Mesenchymal stem cell (in vitro differentiated cells and primary cell): ENCODE results near the gene MMP28.

ENCODE experiments used
- DNase-seq: peaks from one replicate; pipeline ENCODE4 v3.0.0-alpha.2; 2013
- H2AFZ ChIP-seq: one replicate; pipeline ENCODE4 v1.6.1; 2013; ENCODE audit warnings: low read depth, mild to moderate bottlenecking, control low read depth, inconsistent platforms, low read length, moderate library complexity
- H2AK5ac ChIP-seq: 2 replicates; pipeline ENCODE4 v1.6.1; 2013; ENCODE audit warnings: low read length, moderate library complexity, mild to moderate bottlenecking, inconsistent platforms; ENCODE audit not compliant: severe bottlenecking
- H2BK120ac ChIP-seq: one replicate; pipeline ENCODE4 v1.6.1; 2013; ENCODE audit warnings: low read depth, mild to moderate bottlenecking, inconsistent platforms, low read length, moderate library complexity
- H2BK12ac ChIP-seq, 2 experiments: one replicate each; pipeline ENCODE4 v1.6.1; 2013; ENCODE audit warnings: inconsistent platforms in 2 of 2, low read length in 2 of 2, mild to moderate bottlenecking in 2 of 2, moderate library complexity in 2 of 2, control low read depth in 1 of 2
- H2BK15ac ChIP-seq: one replicate; pipeline ENCODE4 v1.6.1; 2013; ENCODE audit warnings: mild to moderate bottlenecking, low read depth, inconsistent platforms; ENCODE audit not compliant: poor library complexity, severe bottlenecking
- H2BK5ac ChIP-seq: 2 replicates; pipeline ENCODE4 v1.6.1; 2013; ENCODE audit warnings: low read depth, mild to moderate bottlenecking, low read length, control low read depth, inconsistent platforms; ENCODE audit not compliant: poor library complexity, severe bottlenecking
- H3K14ac ChIP-seq, 2 experiments: one replicate each; pipeline ENCODE4 v1.6.1; 2013; ENCODE audit warnings: inconsistent platforms in 2 of 2, low read length in 2 of 2, control low read depth in 1 of 2, mild to moderate bottlenecking in 1 of 2, moderate library complexity in 1 of 2
- H3K18ac ChIP-seq, 2 experiments: one replicate each; pipeline ENCODE4 v1.6.1; 2013; ENCODE audit warnings: inconsistent platforms in 2 of 2, low read length in 2 of 2, control low read depth in 1 of 2, low read depth in 1 of 2, mild to moderate bottlenecking in 1 of 2
- H3K23ac ChIP-seq, 2 experiments: one replicate each; pipeline ENCODE4 v1.6.1; 2013; ENCODE audit warnings: inconsistent platforms in 2 of 2, low read length in 2 of 2, mild to moderate bottlenecking in 2 of 2, moderate library complexity in 2 of 2, control low read depth in 1 of 2
- H3K27ac ChIP-seq: 2 replicates; pipeline ENCODE4 v1.5.1; 2013; ENCODE audit warnings: mild to moderate bottlenecking, moderate library complexity, low read length, control low read depth, inconsistent platforms; ENCODE audit not compliant: poor library complexity, severe bottlenecking
- H3K27me3 ChIP-seq, 2 experiments: 2 replicates each; pipeline versions ENCODE4 v1.6.1 to v1.7.0; 2013; ENCODE audit warnings: low read length in 2 of 2, mild to moderate bottlenecking in 2 of 2, moderate library complexity in 2 of 2, control low read depth in 1 of 2, inconsistent platforms in 1 of 2; ENCODE audit not compliant: control insufficient read depth in 1 of 2, insufficient read depth in 1 of 2
- H3K36me3 ChIP-seq, 2 experiments: 2 replicates each; pipeline versions ENCODE4 v1.6.1 to v1.7.0; 2013; ENCODE audit warnings: low read length in 2 of 2, control low read depth in 1 of 2, inconsistent platforms in 1 of 2, low read depth in 1 of 2, mild to moderate bottlenecking in 1 of 2; ENCODE audit not compliant: insufficient read depth in 2 of 2, control insufficient read depth in 1 of 2
- H3K4ac ChIP-seq, 2 experiments: one replicate each; pipeline ENCODE4 v1.6.1; 2013; ENCODE audit warnings: inconsistent platforms in 2 of 2, low read length in 2 of 2, mild to moderate bottlenecking in 2 of 2, moderate library complexity in 2 of 2, control low read depth in 1 of 2, low read depth in 1 of 2
- H3K4me1 ChIP-seq: 2 replicates; pipeline ENCODE4 v1.6.1; 2013; ENCODE audit warnings: low read depth, low read length, control low read depth; ENCODE audit not compliant: control insufficient read depth, insufficient read depth
- H3K4me2 ChIP-seq: 2 replicates; pipeline ENCODE4 v1.6.1; 2013; ENCODE audit warnings: low read length, mild to moderate bottlenecking, inconsistent platforms; ENCODE audit not compliant: poor library complexity, severe bottlenecking
- H3K4me3 ChIP-seq, 2 experiments: 2 replicates each; pipeline versions ENCODE4 v1.5.1 to v1.7.0; 2013; ENCODE audit warnings: low read length in 2 of 2, mild to moderate bottlenecking in 2 of 2, control low read depth in 1 of 2, low read depth in 1 of 2; ENCODE audit not compliant: insufficient read depth in 1 of 2
- H3K79me1 ChIP-seq: replicated peaks from 2 replicates; pipeline ENCODE4 v1.6.1; 2013; ENCODE audit warnings: mild to moderate bottlenecking, control low read depth, low read length, inconsistent platforms; ENCODE audit not compliant: poor library complexity, severe bottlenecking
- H3K9ac ChIP-seq: 2 replicates; pipeline ENCODE4 v1.7.0; 2013; ENCODE audit warnings: mild to moderate bottlenecking, low read length, moderate library complexity
- H3K9me3 ChIP-seq: 2 replicates; pipeline ENCODE4 v1.7.0; 2013; ENCODE audit warnings: mild to moderate bottlenecking, low read length; ENCODE audit not compliant: control insufficient read depth
- H4K8ac ChIP-seq: one replicate; pipeline ENCODE4 v1.6.1; 2013; ENCODE audit warnings: inconsistent platforms, mild to moderate bottlenecking, low read length, moderate library complexity
- H4K91ac ChIP-seq: one replicate; pipeline ENCODE4 v1.6.1; 2013; ENCODE audit warnings: mild to moderate bottlenecking, low read length, inconsistent platforms
- WGBS: methylation state at CpG from one replicate; pipeline ENCODE4 v1.1.7; 2013; ENCODE audit warnings: mixed read lengths; 5-methylcytosine and 5-hydroxymethylcytosine counted together

The MMP28 gene

DNA sequence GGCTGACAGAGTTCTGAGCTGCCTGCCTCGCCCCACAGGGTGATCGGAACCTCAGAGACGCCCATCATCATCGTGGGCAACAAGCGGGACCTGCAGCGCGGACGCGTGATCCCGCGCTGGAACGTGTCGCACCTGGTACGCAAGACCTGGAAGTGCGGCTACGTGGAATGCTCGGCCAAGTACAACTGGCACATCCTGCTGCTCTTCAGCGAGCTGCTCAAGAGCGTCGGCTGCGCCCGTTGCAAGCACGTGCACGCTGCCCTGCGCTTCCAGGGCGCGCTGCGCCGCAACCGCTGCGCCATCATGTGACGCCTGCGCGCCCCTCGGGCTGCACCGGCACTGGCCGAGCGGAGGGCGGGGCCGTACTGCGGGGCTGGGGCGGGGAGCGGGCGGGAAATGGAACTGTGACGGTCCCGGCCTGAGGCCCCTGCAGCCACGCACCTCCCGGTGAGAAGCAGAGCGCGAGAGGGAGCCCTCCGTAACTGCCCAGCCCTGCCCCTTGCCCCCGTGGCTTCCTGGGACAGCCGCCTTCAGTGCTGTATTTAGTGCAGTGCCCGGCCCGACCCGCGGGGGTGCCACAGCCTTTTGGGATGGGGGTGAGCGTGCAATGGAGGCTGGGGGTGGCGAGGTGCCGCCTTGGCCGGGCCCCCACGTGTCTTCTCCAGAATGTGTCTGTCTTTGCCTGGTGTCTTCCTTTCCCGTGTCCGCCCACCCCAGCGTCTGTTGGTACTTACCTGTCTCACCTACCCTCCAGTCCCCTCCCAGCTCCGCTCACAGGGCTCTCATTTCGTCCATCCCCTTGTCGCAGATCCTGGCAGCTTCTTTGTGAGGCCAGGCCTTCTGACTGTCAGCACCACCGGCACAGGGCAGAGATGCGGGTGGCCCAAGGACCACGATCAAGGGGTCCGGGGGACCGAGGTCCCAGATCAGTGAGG, 54.2 kb downstream of the MMP28 start:
- no peak overlapping the region for H2AFZ ChIP-seq
- no peak overlapping the region for H3K4me2 ChIP-seq
- peaks cover 5% of the 10 kb centered on the region for H3K4me1 ChIP-seq
- H4K8ac ChIP-seq, result no peak overlapping the region
- H2BK12ac ChIP-seq, result no peak overlapping the region
- H3K27me3 ChIP-seq, result peaks cover 68 to 85% of the 10 kb centered on the region in 2 experiments
- H2AK5ac ChIP-seq, result no peak overlapping the region
- no peak overlapping the region for H2BK120ac ChIP-seq
- no peak overlapping the region for H3K4ac ChIP-seq
- no peaks in the 10 kb centered on the region for H3K79me1 ChIP-seq
- no peak overlapping the region for H3K27ac ChIP-seq
- H3K18ac ChIP-seq, result no peak overlapping the region
- peak overlapping the region; percentile 24 to 33 for H3K4me3 ChIP-seq
- H3K9me3 ChIP-seq, result no peaks in the 10 kb centered on the region
- H2BK15ac ChIP-seq, result no peak overlapping the region
- no peak overlapping the region for H3K9ac ChIP-seq
- peak overlapping the region in 1 of 2 experiments; percentile 11 for H3K14ac ChIP-seq
- no peak overlapping the region for H4K91ac ChIP-seq
- peak overlapping the region in 1 of 2 experiments; percentile 84 for H3K23ac ChIP-seq
- 45% methylated on average over 66 of the region's 73 CpGs for WGBS
- DNase-seq, result no peak
- H2BK5ac ChIP-seq, result no peak overlapping the region
- no peaks in the 10 kb centered on the region for H3K36me3 ChIP-seq

DNA sequence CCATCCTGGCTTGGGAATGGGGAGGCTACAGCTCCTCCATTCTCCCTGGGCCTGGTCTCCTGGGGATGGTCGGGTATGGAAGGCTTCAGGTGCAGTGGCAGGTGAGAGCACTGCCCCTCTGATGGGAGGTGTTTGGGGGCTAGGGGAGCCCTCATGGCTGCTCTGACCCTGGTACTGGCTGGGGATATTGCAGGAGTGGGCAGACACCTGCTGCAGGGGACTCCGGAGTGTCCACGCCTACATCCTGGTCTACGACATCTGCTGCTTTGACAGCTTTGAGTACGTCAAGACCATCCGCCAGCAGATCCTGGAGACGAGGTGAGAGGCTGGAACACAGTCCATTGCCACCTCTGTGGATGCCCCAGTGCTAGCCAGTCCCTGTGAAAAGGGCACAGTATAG, 55.2 kb downstream of the MMP28 start:
- peaks cover 5% of the 10 kb centered on the region for H3K4me1 ChIP-seq
- no peak overlapping the region for H3K18ac ChIP-seq
- H4K8ac ChIP-seq, result no peak overlapping the region
- H4K91ac ChIP-seq, result no peak overlapping the region
- no peak for DNase-seq
- no peaks in the 10 kb centered on the region for H3K36me3 ChIP-seq
- no peak overlapping the region for H2BK120ac ChIP-seq
- no peak overlapping the region for H3K14ac ChIP-seq
- H3K4me2 ChIP-seq, result no peak overlapping the region
- H3K27me3 ChIP-seq, result peaks cover 60 to 76% of the 10 kb centered on the region in 2 experiments
- H2AK5ac ChIP-seq, result no peak overlapping the region
- no peak overlapping the region for H3K9ac ChIP-seq
- no peak overlapping the region for H3K4ac ChIP-seq
- H2BK5ac ChIP-seq, result no peak overlapping the region
- WGBS, result 85% methylated on average over 7 of the region's 7 CpGs
- H3K9me3 ChIP-seq, result no peaks in the 10 kb centered on the region
- no peak overlapping the region for H3K4me3 ChIP-seq
- no peaks in the 10 kb centered on the region for H3K79me1 ChIP-seq
- H2BK12ac ChIP-seq, result no peak overlapping the region
- H3K23ac ChIP-seq, result no peak overlapping the region
- no peak overlapping the region for H3K27ac ChIP-seq
- no peak overlapping the region for H2BK15ac ChIP-seq
- H2AFZ ChIP-seq, result no peak overlapping the region

- Histone ChIP-seq H4K91ac (no peak overlapping the region), H3K4me2 (no peak overlapping the region), H3K18ac (no peak overlapping the region), H3K9ac (no peak overlapping the region), H3K23ac (no peak overlapping the region), H3K36me3 (peaks cover 0 to 2% of the 10 kb centered on the region in 2 experiments), H2AK5ac (no peak overlapping the region), H3K27me3 (peaks cover 51 to 71% of the 10 kb centered on the region in 2 experiments), H3K4ac (no peak overlapping the region), H2BK120ac (no peak overlapping the region), H2BK12ac (no peak overlapping the region), H3K9me3 (no peaks in the 10 kb centered on the region), H3K4me1 (peaks cover 7% of the 10 kb centered on the region), H2AFZ (no peak overlapping the region), H2BK15ac (no peak overlapping the region), H3K27ac (no peak overlapping the region), H3K14ac (no peak overlapping the region), H3K79me1 (no peaks in the 10 kb centered on the region), H2BK5ac (no peak overlapping the region), H4K8ac (no peak overlapping the region), H3K4me3 (no peak overlapping the region)
- no peak for DNase-seq
- 90% methylated on average over 2 of the region's 5 CpGs for whole genome bisulfite sequencing
Measured at GRCh38 chr17:35738519-35739133, 56.8 kb downstream of the MMP28 start.

- H3K9me3 ChIP-seq, result no peaks in the 10 kb centered on the region
- H3K79me1 ChIP-seq, result peaks cover under 1% of the 10 kb centered on the region
- peaks cover 28 to 66% of the 10 kb centered on the region in 2 experiments for H3K27me3 ChIP-seq
- no peak overlapping the region for H3K9ac ChIP-seq
- no peak overlapping the region for H2BK5ac ChIP-seq
- H4K8ac ChIP-seq, result no peak overlapping the region
- H3K4me1 ChIP-seq, result peaks cover 14% of the 10 kb centered on the region
- H3K23ac ChIP-seq, result no peak overlapping the region
- H3K27ac ChIP-seq, result no peak overlapping the region
- H3K36me3 ChIP-seq, result peaks cover 0 to 2% of the 10 kb centered on the region in 2 experiments
- H2BK12ac ChIP-seq, result no peak overlapping the region
- H3K4me3 ChIP-seq, result no peak overlapping the region
- DNase-seq, result no peak
- no peak overlapping the region for H2BK15ac ChIP-seq
- 97% methylated on average over 5 of the region's 5 CpGs for WGBS
- H3K18ac ChIP-seq, result no peak overlapping the region
- no peak overlapping the region for H2BK120ac ChIP-seq
- H2AFZ ChIP-seq, result no peak overlapping the region
- H2AK5ac ChIP-seq, result no peak overlapping the region
- H4K91ac ChIP-seq, result no peak overlapping the region
- no peak overlapping the region for H3K4ac ChIP-seq
- no peak overlapping the region for H3K14ac ChIP-seq
- no peak overlapping the region for H3K4me2 ChIP-seq
Measured at GRCh38 chr17:35736236-35736635, 59.2 kb downstream of the MMP28 start.
